CD4-positive, alpha-beta T cell treated with Interleukin-15 for 4 hours (primary cell): ENCODE measurements around the gene SPG7.

Experiments
- DNase-seq: peaks from one replicate; pipeline ENCODE4 v3.0.0-alpha.2; 2020; ENCODE audit warnings: low spot score

SPG7 gene

GRCh38 chr16:89600427-89600826 is 92.2 kb downstream of the SPG7 start:
- DNase-seq, result no peak

- no peak for DNase-seq
Observed at GRCh38 chr16:89600956-89601355, 92.8 kb downstream of the SPG7 start.

GRCh38 chr16:89601906-89602272 is 93.7 kb downstream of the SPG7 start:
- no peak for DNase-seq

GRCh38 chr16:89602273-89602951 is 94.2 kb downstream of the SPG7 start:
- peak; percentile 58 for DNase-seq

- DNase-seq, result no peak
Observed at GRCh38 chr16:89602952-89603590, 94.9 kb downstream of the SPG7 start.

- no peak for DNase-seq
Observed at GRCh38 chr16:89604764-89605163, 96.6 kb downstream of the SPG7 start.

- DNase-seq, result no peak
Observed at GRCh38 chr16:89605186-89605970, 97.2 kb downstream of the SPG7 start.

- no peak for DNase-seq
Observed at GRCh38 chr16:89606006-89606405, 97.8 kb downstream of the SPG7 start.
